Neural progenitor cell (in vitro differentiated cells): ENCODE measurements around the gene ZNF468.

Experiments used
- CTCF ChIP-seq: fragments of 200-600 bp; sonication (generic); IDR thresholded peaks from 2 replicates; pipeline ENCODE4 v1.5.1; 2017; ENCODE audit warnings: antibody characterized with exemption, mild to moderate bottlenecking
- EZH2phosphoT487 ChIP-seq: fragments of 200-600 bp; sonication (generic); IDR thresholded peaks from 2 replicates; pipeline ENCODE4 v1.6.1; 2017; ENCODE audit warnings: antibody characterized with exemption

DNA sequence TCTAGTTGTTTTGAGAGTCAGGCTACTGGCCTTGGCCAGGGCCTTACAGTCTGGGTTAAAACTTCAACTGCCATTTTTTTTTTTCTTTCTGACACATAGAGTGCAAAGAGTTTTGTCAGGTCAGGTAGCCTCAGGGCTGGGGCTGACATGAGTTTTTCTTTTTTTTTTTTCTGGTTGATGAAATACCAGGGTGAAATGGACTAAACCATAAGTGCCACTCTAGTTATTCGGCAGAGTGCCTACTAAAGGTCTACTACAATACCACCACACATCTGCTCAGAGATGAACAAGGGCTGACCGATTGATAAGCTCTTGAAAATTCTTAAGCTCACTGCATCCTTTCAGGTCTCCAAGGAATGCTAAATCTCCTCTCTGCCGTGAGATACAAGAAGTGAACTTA lies 44.4 kb upstream of the ZNF468 start:
- TF ChIP-seq EZH2phosphoT487 (no peak), CTCF (no peak)
